ENCODE results near the gene NUP43. TPM values are rescaled to one million over a fixed set of nuclear protein-coding genes. Genes with fewer than 3 reads are reported as not detected.

Gene NUP43
- total and polyA plus RNA-seq, 9 donors = 8.9 to 37.3 (median 25.8) TPM

- Histone ChIP-seq H3K4me3 (no peak overlapping the region), H3K27me3 (no peaks in the 10 kb centered on the region), H3K36me3 (no peaks in the 10 kb centered on the region), H3K9me3 (no peaks in the 10 kb centered on the region), H3K4me1 (ENCODE audit: insufficient read depth) (no peaks in the 10 kb centered on the region), H3K27ac (no peak overlapping the region)
- 25 to 43% (median 37%) methylated on average over 2 of the region's 2 CpGs for WGBS, 3 donors
- TF ChIP-seq POLR2A (IDR thresholded peaks at IDR 0.05) = no peak
- TF ChIP-seq, protein P1, sequence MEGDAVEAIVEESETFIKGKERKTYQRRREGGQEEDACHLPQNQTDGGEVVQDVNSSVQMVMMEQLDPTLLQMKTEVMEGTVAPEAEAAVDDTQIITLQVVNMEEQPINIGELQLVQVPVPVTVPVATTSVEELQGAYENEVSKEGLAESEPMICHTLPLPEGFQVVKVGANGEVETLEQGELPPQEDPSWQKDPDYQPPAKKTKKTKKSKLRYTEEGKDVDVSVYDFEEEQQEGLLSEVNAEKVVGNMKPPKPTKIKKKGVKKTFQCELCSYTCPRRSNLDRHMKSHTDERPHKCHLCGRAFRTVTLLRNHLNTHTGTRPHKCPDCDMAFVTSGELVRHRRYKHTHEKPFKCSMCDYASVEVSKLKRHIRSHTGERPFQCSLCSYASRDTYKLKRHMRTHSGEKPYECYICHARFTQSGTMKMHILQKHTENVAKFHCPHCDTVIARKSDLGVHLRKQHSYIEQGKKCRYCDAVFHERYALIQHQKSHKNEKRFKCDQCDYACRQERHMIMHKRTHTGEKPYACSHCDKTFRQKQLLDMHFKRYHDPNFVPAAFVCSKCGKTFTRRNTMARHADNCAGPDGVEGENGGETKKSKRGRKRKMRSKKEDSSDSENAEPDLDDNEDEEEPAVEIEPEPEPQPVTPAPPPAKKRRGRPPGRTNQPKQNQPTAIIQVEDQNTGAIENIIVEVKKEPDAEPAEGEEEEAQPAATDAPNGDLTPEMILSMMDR (IDR thresholded peaks at IDR 0.05) = no peak
- no peak for TF ChIP-seq EP300 (IDR thresholded peaks at IDR 0.05)
- no peak for DNase-seq
- intact Hi-C loops (cut with DNase I) = no loop called here
These were observed 33.3 kb upstream of the NUP43 start for GRCh38 chr6:149779644-149779963.

DNA sequence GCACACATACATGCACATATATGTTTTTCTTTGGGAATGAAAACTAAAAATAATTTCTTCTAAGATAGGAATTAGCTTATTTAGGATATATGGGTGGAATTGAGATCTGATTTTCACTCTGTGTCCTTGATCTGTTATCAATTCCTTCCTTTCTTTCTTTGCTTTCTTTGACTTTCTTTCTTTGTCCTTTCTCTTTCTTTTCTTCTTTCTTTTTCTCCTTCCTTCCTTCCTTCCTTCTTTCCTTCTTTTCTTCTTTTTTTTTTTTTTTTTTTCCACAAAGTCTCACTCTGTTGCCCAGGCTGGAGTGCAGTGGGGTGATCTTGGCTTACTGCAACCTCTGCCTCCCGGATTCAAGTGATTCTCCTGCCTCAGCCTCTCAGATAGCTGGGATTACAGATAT, 31.3 kb upstream of the NUP43 start:
- intact Hi-C loops (cut with DNase I) = no loop called here
- no peaks in the 10 kb centered on the region for H3K36me3 ChIP-seq
- no peak overlapping the region for H3K27ac ChIP-seq
- DNase-seq = no peak
- TF ChIP-seq POLR2A (IDR thresholded peaks at IDR 0.05) = no peak
- TF ChIP-seq EP300 (IDR thresholded peaks at IDR 0.05) = no peak
- TF ChIP-seq, protein P1 (IDR thresholded peaks at IDR 0.05) = no peak
- 78 to 98% (median 94%) methylated on average over 1 of the region's 1 CpG for WGBS, 3 donors
- H3K4me3 ChIP-seq = no peak overlapping the region
- H3K27me3 ChIP-seq = no peaks in the 10 kb centered on the region
- no peaks in the 10 kb centered on the region for H3K4me1 ChIP-seq (ENCODE audit: insufficient read depth)
- no peaks in the 10 kb centered on the region for H3K9me3 ChIP-seq

DNA sequence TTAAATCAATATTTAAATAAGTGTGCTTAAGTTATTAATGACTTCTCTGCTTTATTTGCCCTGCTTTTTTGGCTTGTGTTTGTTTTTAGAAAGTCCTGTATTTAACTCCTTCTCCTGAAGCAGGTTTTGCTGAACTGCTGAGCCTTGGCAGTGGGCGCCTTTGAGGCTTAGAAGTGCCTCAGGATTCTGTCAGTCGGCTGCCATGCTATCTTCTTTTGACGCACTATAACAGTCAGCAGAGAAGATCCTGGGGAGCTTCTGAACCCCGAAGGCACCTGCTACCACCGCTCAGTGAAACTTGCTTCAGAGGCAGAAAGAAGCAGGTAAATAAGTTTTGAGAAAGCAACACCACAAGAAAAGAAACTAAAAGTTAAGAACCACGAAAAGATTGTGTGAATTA, 25.6 kb upstream of the NUP43 start:
- no peak overlapping the region for H3K4me3 ChIP-seq
- peaks cover 2% of the 10 kb centered on the region for H3K36me3 ChIP-seq
- no peaks in the 10 kb centered on the region for H3K4me1 ChIP-seq (ENCODE audit: insufficient read depth)
- DNase-seq = no peak
- WGBS, 3 donors = 91 to 94% (median 94%) methylated on average over 6 of the region's 6 CpGs
- no peak overlapping the region for H3K27ac ChIP-seq
- TF ChIP-seq, protein P1 (IDR thresholded peaks at IDR 0.05) = no peak
- TF ChIP-seq EP300 (IDR thresholded peaks at IDR 0.05) = no peak
- TF ChIP-seq POLR2A (IDR thresholded peaks at IDR 0.05) = no peak
- no peaks in the 10 kb centered on the region for H3K27me3 ChIP-seq
- intact Hi-C loops (cut with DNase I) = no loop called here
- no peaks in the 10 kb centered on the region for H3K9me3 ChIP-seq

DNA sequence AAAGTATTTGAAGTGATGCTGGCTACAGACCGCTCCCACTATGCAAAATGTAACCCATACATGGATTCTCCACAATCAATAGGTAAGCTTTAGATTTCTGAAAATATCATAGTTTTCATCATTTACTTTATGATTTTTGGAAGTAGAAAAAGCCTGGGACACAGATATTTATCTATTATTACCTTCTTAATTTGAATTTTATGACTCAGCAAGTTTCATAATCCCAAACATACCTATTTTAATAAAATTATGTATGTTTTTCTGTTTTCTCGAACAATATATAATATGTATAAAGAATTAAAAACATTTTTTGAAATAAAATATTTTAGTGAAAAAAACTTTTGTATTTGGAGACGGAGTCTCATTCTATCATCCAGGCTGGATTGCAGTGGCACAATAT, 24.9 kb upstream of the NUP43 start:
- no peak for DNase-seq
- H3K4me1 ChIP-seq (ENCODE audit: insufficient read depth) = no peaks in the 10 kb centered on the region
- TF ChIP-seq, protein P1 (IDR thresholded peaks at IDR 0.05) = no peak
- TF ChIP-seq EP300 (IDR thresholded peaks at IDR 0.05) (no peak), POLR2A (IDR thresholded peaks at IDR 0.05) (no peak)
- 99 to 100% (median 99%) methylated on average over 3 of the region's 3 CpGs for WGBS, 3 donors
- peaks cover 2% of the 10 kb centered on the region for H3K36me3 ChIP-seq
- intact Hi-C loops (cut with DNase I) = no loop called here
- H3K27ac ChIP-seq = no peak overlapping the region
- no peaks in the 10 kb centered on the region for H3K27me3 ChIP-seq
- no peaks in the 10 kb centered on the region for H3K9me3 ChIP-seq
- H3K4me3 ChIP-seq = no peak overlapping the region

DNA sequence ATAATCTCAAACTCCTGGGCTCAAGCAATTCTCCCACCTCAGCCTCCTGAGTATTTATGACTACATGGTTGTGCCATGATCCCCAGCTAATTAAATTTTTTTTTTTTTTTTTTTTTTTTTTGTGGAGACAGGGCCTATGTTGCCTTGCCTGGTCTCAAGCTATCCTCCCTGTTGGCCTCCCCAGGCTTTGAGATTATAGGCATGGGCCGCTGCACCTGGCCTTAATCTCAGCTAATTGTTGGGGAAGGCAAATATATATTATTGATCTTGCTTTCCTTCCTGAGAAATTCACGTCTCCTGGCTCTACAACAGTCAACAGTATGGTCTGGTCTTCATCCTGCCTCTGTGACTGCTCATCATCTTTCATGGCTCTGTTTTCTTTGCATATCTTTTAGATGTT, 23.3 kb upstream of the NUP43 start:
- Histone ChIP-seq H3K27ac (no peak overlapping the region), H3K4me1 (ENCODE audit: insufficient read depth) (no peaks in the 10 kb centered on the region), H3K36me3 (peaks cover 2% of the 10 kb centered on the region), H3K27me3 (no peaks in the 10 kb centered on the region), H3K4me3 (no peak overlapping the region), H3K9me3 (no peaks in the 10 kb centered on the region)
- no peak for TF ChIP-seq POLR2A (IDR thresholded peaks at IDR 0.05)
- TF ChIP-seq, protein P1 (IDR thresholded peaks at IDR 0.05) = no peak
- no peak for TF ChIP-seq EP300 (IDR thresholded peaks at IDR 0.05)
- intact Hi-C loops (cut with DNase I) = no loop called here
- 95 to 100% (median 96%) methylated on average over 2 of the region's 2 CpGs for WGBS, 3 donors
- no peak for DNase-seq
